Cardiac muscle cell (in vitro differentiated cells and primary cell): ENCODE measurements around the gene CXCL16. TPM values are rescaled to one million over a fixed set of nuclear protein-coding genes. Genes with fewer than 3 reads are reported as not detected.
"Not testable (repeated sequence)": the region's sequence is repeated elsewhere in the genome, so short reads cannot be mapped to it uniquely, and the experiment has no call there.

Source experiments
- DNase-seq, 2 donors: peaks; one replicate each; pipeline versions ENCODE4 v3.0.0 to v3.0.0-alpha.2; 2010 to 2017; ENCODE audit warnings: low read depth in 1 of 2, low spot score in 1 of 2
- H3K27ac ChIP-seq: fragments of 200-600 bp; sonication (generic); 2 replicates; pipeline ENCODE4 v1.5.1; 2016
- H3K27me3 ChIP-seq: fragments of 200-600 bp; sonication (generic); 2 replicates; pipeline ENCODE4 v1.6.0; 2016; ENCODE audit warnings: control low read depth
- H3K36me3 ChIP-seq: fragments of 200-600 bp; sonication (generic); 2 replicates; pipeline ENCODE4 v1.5.1; 2016; ENCODE audit warnings: control low read depth
- H3K4me1 ChIP-seq: fragments of 200-600 bp; sonication (generic); 2 replicates; pipeline ENCODE4 v1.8.1; 2017; ENCODE audit warnings: low read depth, mild to moderate bottlenecking, mixed run types
- H3K4me3 ChIP-seq: fragments of 200-600 bp; sonication (generic); 2 replicates; pipeline ENCODE4 v1.5.1; 2016; ENCODE audit warnings: mild to moderate bottlenecking
- H3K9me3 ChIP-seq: fragments of 200-600 bp; sonication (generic); 2 replicates; pipeline ENCODE4 v1.5.1; 2017; ENCODE audit warnings: low read depth, mild to moderate bottlenecking, control low read depth
- CTCF ChIP-seq: IDR thresholded peaks from 2 replicates; pipeline ENCODE4 v1.5.1; 2012; ENCODE audit warnings: low read depth, mild to moderate bottlenecking, low read length
- polyA plus RNA-seq: library from polyadenylated mRNA; unstranded; fragments of >200 nt; fragmentation: Nextera tagmentation; extraction: Ambion mirVana; gene quantifications from 2 replicates; pipeline ENCODE4 v1.2.1, GENCODE V29; 2016
- total RNA-seq: library from RNA; depleted of rRNA; stranded (reverse); fragments of >200 nt; gene quantifications from 2 replicates; pipeline ENCODE4 v1.2.3, GENCODE V29; 2016

CXCL16 gene
- total and polyA plus RNA-seq, 2 experiments from 2014 or later = 0.66 to 0.89 TPM

GRCh38 chr17:4719146-4719545 is 20.6 kb downstream of the CXCL16 start:
- Histone ChIP-seq H3K27ac (no peak overlapping the region), H3K4me3 (no peak overlapping the region), H3K36me3 (no peaks in the 10 kb centered on the region), H3K4me1 (no peaks in the 10 kb centered on the region), H3K27me3 (no peaks in the 10 kb centered on the region), H3K9me3 (no peaks in the 10 kb centered on the region)
- no peak for DNase-seq
- TF ChIP-seq CTCF = no peak

- TF ChIP-seq CTCF = no peak
- DNase-seq = no peak
- Histone ChIP-seq H3K4me3 (no peak overlapping the region), H3K9me3 (no peaks in the 10 kb centered on the region), H3K36me3 (no peaks in the 10 kb centered on the region), H3K4me1 (no peaks in the 10 kb centered on the region), H3K27me3 (no peaks in the 10 kb centered on the region), H3K27ac (no peak overlapping the region)
Observed at GRCh38 chr17:4718276-4718675, 21.5 kb downstream of the CXCL16 start.

- H3K9me3 ChIP-seq = no peaks in the 10 kb centered on the region
- H3K27me3 ChIP-seq = no peaks in the 10 kb centered on the region
- H3K4me1 ChIP-seq = no peaks in the 10 kb centered on the region
- no peak for DNase-seq
- TF ChIP-seq CTCF = no peak
- H3K4me3 ChIP-seq = no peak overlapping the region
- H3K27ac ChIP-seq = no peak overlapping the region
- H3K36me3 ChIP-seq = no peaks in the 10 kb centered on the region
Observed at GRCh38 chr17:4717791-4718190, 21.9 kb downstream of the CXCL16 start.

- no peak overlapping the region for H3K4me3 ChIP-seq
- no peaks in the 10 kb centered on the region for H3K36me3 ChIP-seq
- no peak for TF ChIP-seq CTCF
- no peaks in the 10 kb centered on the region for H3K4me1 ChIP-seq
- no peaks in the 10 kb centered on the region for H3K9me3 ChIP-seq
- peaks cover 3% of the 10 kb centered on the region for H3K27me3 ChIP-seq
- H3K27ac ChIP-seq = no peak overlapping the region
- DNase-seq = no peak
Observed at GRCh38 chr17:4716081-4716480, 23.6 kb downstream of the CXCL16 start.

GRCh38 chr17:4715063-4715744 is 24.5 kb downstream of the CXCL16 start:
- no peak overlapping the region for H3K27ac ChIP-seq
- no peaks in the 10 kb centered on the region for H3K36me3 ChIP-seq
- H3K4me3 ChIP-seq = no peak overlapping the region
- no peak for DNase-seq
- H3K9me3 ChIP-seq = no peaks in the 10 kb centered on the region
- no peaks in the 10 kb centered on the region for H3K4me1 ChIP-seq
- no peak for TF ChIP-seq CTCF
- H3K27me3 ChIP-seq = peaks cover 3% of the 10 kb centered on the region

- H3K36me3 ChIP-seq, H3K27me3 ChIP-seq, H3K4me1 ChIP-seq, DNase-seq, H3K4me3 ChIP-seq, H3K9me3 ChIP-seq, H3K27ac ChIP-seq: not testable (repeated sequence)
Observed at GRCh38 chr17:4714340-4715062, 25.2 kb downstream of the CXCL16 start.
